Ishikawa (cell line): ENCODE measurements around the gene MRPL21.

Source experiments
- CEBPB ChIP-seq: IDR thresholded peaks from 2 replicates; pipeline ENCODE4 v1.6.1; 2012
- CREB1 ChIP-seq: IDR thresholded peaks from 2 replicates; pipeline ENCODE4 v1.6.1; 2012; ENCODE audit warnings: low read depth
- EGR1 ChIP-seq: IDR thresholded peaks from 2 replicates; pipeline ENCODE4 v1.6.1; 2012
- EP300 ChIP-seq: IDR thresholded peaks from 2 replicates; pipeline ENCODE4 v1.6.1; 2012; ENCODE audit warnings: borderline replicate concordance
- FOXM1 ChIP-seq: IDR thresholded peaks from 2 replicates; pipeline ENCODE4 v1.6.1; 2012; ENCODE audit warnings: low read depth, borderline replicate concordance
- NFIC ChIP-seq: IDR thresholded peaks from 2 replicates; pipeline ENCODE4 v1.6.1; 2012
- RAD21 ChIP-seq: IDR thresholded peaks from 2 replicates; pipeline ENCODE4 v1.6.1; 2012; ENCODE audit warnings: low read depth
- TAF1 ChIP-seq: IDR thresholded peaks from 2 replicates; pipeline ENCODE4 v1.6.1; 2012; ENCODE audit warnings: low read depth, mild to moderate bottlenecking
- TCF12 ChIP-seq: IDR thresholded peaks from 2 replicates; pipeline ENCODE4 v1.6.1; 2012; ENCODE audit warnings: low read depth
- TEAD4 ChIP-seq: IDR thresholded peaks from 2 replicates; pipeline ENCODE4 v1.6.1; 2012
- YY1 ChIP-seq: IDR thresholded peaks from 2 replicates; pipeline ENCODE4 v1.6.1; 2012; ENCODE audit warnings: low read depth
- ZBTB7A ChIP-seq: IDR thresholded peaks from 2 replicates; pipeline ENCODE4 v1.6.1; 2012; ENCODE audit warnings: low read depth
- TF ChIP-seq, protein P1 (sequence below): IDR thresholded peaks from 2 replicates; pipeline ENCODE4 v1.6.1; 2012
- TF ChIP-seq, protein P2 (sequence below): IDR thresholded peaks from 2 replicates; pipeline ENCODE4 v1.6.1; 2012
- TF ChIP-seq, protein P3 (sequence below): IDR thresholded peaks from 2 replicates; pipeline ENCODE4 v1.6.1; 2012; ENCODE audit warnings: low read depth, mild to moderate bottlenecking

The MRPL21 gene

DNA sequence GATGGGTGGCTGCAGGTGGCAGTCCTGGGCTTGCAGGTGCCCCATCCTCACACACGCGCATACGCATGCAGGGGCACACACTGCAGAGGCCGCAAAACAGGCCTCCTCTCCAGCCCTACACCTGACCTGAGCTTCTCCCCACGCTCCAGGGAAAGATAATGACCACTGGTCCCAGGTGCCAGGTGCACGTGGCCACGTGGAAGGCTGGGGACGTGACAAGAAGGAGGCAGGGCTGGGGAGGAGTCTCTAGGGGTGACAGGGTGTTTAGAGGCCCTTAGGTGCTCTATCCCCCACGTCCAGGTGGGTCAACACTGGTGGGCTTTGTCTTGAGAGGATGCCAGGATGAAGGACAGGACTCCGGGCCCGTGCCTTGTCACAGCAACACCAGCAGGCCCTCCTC lies 38.4 kb downstream of the MRPL21 start:
- TF ChIP-seq TCF12 (no peak), TEAD4 (no peak), YY1 (no peak), RAD21 (no peak), CEBPB (no peak), NFIC (no peak), FOXM1 (no peak), EP300 (no peak), CREB1 (no peak), TAF1 (no peak), EGR1 (no peak), ZBTB7A (no peak)
- TF ChIP-seq, protein P1, sequence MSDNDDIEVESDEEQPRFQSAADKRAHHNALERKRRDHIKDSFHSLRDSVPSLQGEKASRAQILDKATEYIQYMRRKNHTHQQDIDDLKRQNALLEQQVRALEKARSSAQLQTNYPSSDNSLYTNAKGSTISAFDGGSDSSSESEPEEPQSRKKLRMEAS: no peak
- TF ChIP-seq, protein P2, sequence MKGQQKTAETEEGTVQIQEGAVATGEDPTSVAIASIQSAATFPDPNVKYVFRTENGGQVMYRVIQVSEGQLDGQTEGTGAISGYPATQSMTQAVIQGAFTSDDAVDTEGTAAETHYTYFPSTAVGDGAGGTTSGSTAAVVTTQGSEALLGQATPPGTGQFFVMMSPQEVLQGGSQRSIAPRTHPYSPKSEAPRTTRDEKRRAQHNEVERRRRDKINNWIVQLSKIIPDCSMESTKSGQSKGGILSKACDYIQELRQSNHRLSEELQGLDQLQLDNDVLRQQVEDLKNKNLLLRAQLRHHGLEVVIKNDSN: no peak
- TF ChIP-seq, protein P3, sequence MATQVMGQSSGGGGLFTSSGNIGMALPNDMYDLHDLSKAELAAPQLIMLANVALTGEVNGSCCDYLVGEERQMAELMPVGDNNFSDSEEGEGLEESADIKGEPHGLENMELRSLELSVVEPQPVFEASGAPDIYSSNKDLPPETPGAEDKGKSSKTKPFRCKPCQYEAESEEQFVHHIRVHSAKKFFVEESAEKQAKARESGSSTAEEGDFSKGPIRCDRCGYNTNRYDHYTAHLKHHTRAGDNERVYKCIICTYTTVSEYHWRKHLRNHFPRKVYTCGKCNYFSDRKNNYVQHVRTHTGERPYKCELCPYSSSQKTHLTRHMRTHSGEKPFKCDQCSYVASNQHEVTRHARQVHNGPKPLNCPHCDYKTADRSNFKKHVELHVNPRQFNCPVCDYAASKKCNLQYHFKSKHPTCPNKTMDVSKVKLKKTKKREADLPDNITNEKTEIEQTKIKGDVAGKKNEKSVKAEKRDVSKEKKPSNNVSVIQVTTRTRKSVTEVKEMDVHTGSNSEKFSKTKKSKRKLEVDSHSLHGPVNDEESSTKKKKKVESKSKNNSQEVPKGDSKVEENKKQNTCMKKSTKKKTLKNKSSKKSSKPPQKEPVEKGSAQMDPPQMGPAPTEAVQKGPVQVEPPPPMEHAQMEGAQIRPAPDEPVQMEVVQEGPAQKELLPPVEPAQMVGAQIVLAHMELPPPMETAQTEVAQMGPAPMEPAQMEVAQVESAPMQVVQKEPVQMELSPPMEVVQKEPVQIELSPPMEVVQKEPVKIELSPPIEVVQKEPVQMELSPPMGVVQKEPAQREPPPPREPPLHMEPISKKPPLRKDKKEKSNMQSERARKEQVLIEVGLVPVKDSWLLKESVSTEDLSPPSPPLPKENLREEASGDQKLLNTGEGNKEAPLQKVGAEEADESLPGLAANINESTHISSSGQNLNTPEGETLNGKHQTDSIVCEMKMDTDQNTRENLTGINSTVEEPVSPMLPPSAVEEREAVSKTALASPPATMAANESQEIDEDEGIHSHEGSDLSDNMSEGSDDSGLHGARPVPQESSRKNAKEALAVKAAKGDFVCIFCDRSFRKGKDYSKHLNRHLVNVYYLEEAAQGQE: no peak

DNA sequence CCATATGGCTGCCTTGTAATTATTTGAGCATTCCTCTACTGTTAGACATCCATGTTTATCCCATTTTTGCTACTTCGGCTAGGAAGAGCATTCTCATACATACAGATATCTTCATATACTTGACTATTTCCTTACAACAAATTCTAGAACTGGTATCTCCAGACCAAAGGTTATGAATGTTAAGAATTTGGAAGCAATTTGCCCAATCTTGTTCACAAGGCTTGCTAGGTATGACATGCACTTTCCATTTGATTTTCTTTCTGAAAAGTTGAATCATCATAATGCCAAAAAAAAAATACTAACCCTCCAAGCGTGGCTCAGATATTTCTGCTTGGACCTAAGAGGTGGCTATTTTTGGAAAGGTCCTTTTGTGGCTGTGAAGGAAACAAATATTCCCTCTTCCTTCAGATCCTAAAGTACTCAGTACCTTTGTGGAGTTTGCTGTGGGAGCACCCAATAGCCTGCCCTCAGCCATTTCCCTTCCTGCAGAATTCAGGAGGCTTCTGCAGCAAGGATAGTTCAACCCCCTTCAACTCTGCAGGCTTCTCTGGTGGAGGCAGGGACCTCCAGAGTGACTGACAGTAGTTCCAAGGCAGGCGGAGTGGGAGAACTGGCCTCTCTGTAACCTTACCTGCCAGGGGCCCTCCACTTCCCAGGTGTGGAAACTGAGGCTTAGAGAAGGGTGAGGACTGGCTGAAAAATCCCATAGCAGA lies 39.9 kb downstream of the MRPL21 start:
- TF ChIP-seq YY1 (no peak), TAF1 (no peak), TCF12 (no peak), FOXM1 (no peak), EP300 (no peak)
- TF ChIP-seq, protein P3: no peak
- TF ChIP-seq, protein P2: no peak

DNA sequence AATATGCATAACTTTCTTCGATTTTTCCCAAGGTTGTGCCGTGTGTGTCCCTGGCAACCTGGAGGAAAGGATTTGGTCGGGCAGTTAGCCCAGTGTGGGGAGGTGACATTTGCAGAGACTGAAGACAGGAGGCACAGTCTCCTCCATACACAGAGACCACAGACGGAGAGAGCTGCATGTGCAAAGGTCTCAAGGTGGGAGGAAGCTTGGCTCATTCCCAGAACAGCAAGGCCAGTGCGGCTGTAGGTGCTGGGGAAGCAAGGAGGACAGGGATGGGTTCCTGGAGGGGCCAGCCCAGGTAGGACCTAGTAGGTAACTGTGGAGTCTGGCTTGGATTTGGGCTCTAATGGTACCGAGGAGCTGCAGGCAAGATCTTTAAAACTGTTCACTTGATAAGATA lies 41.2 kb downstream of the MRPL21 start:
- TF ChIP-seq TCF12: no peak
- TF ChIP-seq TAF1: no peak
- TF ChIP-seq FOXM1: no peak
- no peak for TF ChIP-seq EP300
- TF ChIP-seq CREB1: no peak
- no peak for TF ChIP-seq EGR1
- TF ChIP-seq, protein P1: no peak
- no peak for TF ChIP-seq TEAD4
- no peak for TF ChIP-seq NFIC
- no peak for TF ChIP-seq ZBTB7A
- TF ChIP-seq YY1: no peak

DNA sequence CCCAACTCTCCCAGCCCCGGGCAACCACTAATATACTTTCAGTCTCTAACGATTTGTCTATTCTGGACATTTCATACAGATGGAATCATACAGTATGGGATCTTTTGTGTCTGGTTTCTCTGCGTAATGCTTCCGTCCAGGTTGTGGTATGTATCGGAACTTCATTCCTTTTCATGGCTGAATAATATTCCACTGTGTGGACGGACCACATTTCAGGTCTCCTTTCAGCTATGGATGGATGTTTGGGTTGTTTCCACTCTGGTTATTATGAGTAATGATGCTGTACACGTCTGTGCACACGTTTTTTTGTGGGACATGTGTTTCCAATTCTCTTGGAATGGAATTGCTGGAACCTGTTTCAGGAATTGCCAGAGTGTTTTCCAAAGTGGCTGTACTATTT lies 44.5 kb downstream of the MRPL21 start:
- TF ChIP-seq, protein P3: no peak
- TF ChIP-seq TCF12 (no peak), EP300 (no peak), EGR1 (no peak), FOXM1 (no peak), TAF1 (no peak), CEBPB (no peak), RAD21 (no peak)
- TF ChIP-seq, protein P2: no peak
